NOMO-1 (cell line): Measurements from ENCODE around the gene SCAPER.
"Not testable (repeated sequence)": the region's sequence is repeated elsewhere in the genome, so short reads cannot be mapped to it uniquely, and the experiment has no call there.

Experiments used
- DNase-seq, 2 experiments: peaks; one replicate each; lab custom pipeline; 2025; ENCODE audit not compliant: unreplicated experiment in 2 of 2; lab: John Stamatoyannopoulos, UW

SCAPER gene

GRCh38 chr15:76916369-76916768, 11.2 kb upstream of the SCAPER start:
- DNase-seq = no peak

GRCh38 chr15:76913737-76914136, 8.6 kb upstream of the SCAPER start:
- no peak for DNase-seq

- no peak for DNase-seq
These were observed 7.3 kb upstream of the SCAPER start for GRCh38 chr15:76912430-76912829.

GRCh38 chr15:76905855-76906254, 715 bp upstream of the SCAPER start:
- DNase-seq = no peak

GRCh38 chr15:76904461-76905012, 603 bp downstream of the SCAPER start:
- DNase-seq = no peak

GRCh38 chr15:76903251-76903681, 1.9 kb downstream of the SCAPER start:
- DNase-seq = peak in 1 of 2 experiments; percentile 49

- DNase-seq = no peak
These were observed 3.2 kb downstream of the SCAPER start for GRCh38 chr15:76901965-76902364.

- not testable (repeated sequence) for DNase-seq
These were observed 5.2 kb downstream of the SCAPER start for GRCh38 chr15:76899931-76900310.

- DNase-seq = not testable (repeated sequence)
These were observed 5.8 kb downstream of the SCAPER start for GRCh38 chr15:76899176-76899930.

- DNase-seq = no peak
These were observed 7.0 kb downstream of the SCAPER start for GRCh38 chr15:76898102-76898501.

- no peak for DNase-seq
These were observed 11.0 kb downstream of the SCAPER start for GRCh38 chr15:76894174-76894573.

- DNase-seq = not testable (repeated sequence)
These were observed 12.3 kb downstream of the SCAPER start for GRCh38 chr15:76892836-76893235.

- DNase-seq = not testable (repeated sequence)
These were observed 17.6 kb downstream of the SCAPER start for GRCh38 chr15:76887280-76888141.

GRCh38 chr15:76885212-76885611, 19.9 kb downstream of the SCAPER start:
- DNase-seq = no peak

GRCh38 chr15:76875911-76876310, 29.2 kb downstream of the SCAPER start:
- DNase-seq = no peak

GRCh38 chr15:76873066-76873465, 32.1 kb downstream of the SCAPER start:
- not testable (repeated sequence) for DNase-seq

GRCh38 chr15:76871930-76872329, 33.2 kb downstream of the SCAPER start:
- no peak for DNase-seq

- no peak for DNase-seq
These were observed 36.4 kb downstream of the SCAPER start for GRCh38 chr15:76868740-76869139.

GRCh38 chr15:76866716-76867321, 38.3 kb downstream of the SCAPER start:
- DNase-seq = peak in 1 of 2 experiments; percentile 3

- DNase-seq = no peak
These were observed 39.1 kb downstream of the SCAPER start for GRCh38 chr15:76866008-76866407.

- no peak for DNase-seq
These were observed 39.6 kb downstream of the SCAPER start for GRCh38 chr15:76865548-76865991.
